ENCODE results near the gene SRCAP.

SRCAP gene

DNA sequence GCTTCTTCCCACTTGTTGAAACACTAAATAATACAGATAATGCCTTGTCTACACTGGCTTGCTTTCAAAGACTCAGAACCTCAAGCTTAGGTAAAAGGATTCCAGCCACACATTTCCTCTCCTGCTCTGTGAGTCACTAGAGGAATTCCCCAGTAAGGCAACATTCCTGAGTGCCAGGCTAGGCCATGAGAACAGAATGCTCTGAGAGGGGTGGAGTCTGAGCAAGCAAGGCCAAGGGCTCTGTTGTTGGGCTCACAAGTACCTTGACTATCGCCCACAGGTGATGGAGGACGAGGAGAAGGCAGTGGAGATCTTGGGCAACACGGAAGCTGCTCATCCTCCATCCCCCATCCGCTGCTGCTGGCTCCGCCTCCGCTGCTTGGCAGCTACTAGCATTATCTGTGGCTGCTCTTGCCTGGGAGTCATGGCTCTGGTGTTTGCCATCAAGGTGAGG lies 42.5 kb downstream of the SRCAP start:
- no peak overlapping the region for H3K4me3 ChIP-seq (ENCODE audit: low read length)
- no peak for TF ChIP-seq ZNF274 (IDR thresholded peaks at IDR 0.05; ENCODE audit: low read depth, low read length)

DNA sequence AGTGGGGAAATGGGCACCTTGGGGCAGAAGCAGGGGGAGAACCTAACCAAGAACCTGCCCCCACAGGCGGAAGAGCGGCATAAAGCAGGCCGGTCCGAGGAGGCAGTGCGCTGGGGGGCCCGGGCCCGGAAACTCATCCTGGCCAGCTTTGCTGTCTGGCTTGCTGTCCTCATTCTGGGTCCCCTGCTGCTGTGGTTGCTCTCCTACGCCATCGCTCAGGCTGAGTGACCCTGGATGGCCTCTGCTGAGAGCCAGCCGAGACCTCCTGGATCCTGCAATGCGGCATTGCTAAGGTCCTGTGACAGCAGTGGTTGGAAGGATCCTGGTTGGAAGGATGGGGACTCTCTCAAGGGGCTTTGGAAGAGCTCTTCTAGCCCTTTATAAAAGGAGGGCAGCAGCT lies 44.7 kb downstream of the SRCAP start:
- TF ChIP-seq ZNF274 (IDR thresholded peaks at IDR 0.05; ENCODE audit: low read depth, low read length): no peak
- no peak overlapping the region for H3K4me3 ChIP-seq (ENCODE audit: low read length)

DNA sequence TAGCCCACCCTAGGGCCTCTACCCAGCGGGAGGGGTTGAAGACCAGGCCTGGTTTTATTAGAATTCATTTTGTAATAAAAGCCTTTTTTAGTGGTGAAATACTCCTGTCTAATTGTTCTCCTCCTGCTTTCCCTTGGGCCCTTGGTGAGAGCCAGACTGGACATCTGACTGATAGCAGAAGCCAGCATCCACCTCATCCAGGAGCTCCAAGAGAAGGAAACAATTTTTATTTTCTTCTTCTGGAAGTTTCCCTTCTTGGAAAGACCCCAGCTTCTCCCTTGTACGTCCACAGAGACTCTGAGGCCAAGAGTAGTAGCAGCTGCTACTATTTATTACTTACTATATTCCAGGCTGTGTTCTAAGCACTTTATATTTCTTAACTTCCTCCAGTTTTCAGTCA lies 45.2 kb downstream of the SRCAP start:
- no peak for TF ChIP-seq ZNF274 (IDR thresholded peaks at IDR 0.05; ENCODE audit: low read depth, low read length)
- H3K4me3 ChIP-seq (ENCODE audit: low read length): no peak overlapping the region

DNA sequence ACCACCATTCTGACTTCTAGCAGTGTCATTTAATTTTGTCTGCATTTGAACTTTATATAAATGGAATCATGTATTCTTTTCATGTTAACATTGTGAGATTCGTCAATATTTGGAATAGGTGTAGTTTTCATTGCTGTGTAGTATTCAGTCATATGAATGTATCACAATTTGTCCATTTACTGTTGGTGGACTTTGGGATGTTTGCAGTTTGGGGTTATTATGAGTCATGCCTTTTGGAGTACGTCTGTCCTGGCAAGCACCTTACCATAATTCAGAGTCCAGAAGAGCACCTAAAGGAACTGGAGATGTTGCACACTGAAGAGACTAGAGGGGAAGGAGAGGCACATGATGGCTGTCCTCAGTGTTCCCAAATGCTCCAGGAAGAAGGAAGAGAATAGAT lies 46.1 kb downstream of the SRCAP start:
- no peak overlapping the region for H3K4me3 ChIP-seq (ENCODE audit: low read length)
- TF ChIP-seq ZNF274 (IDR thresholded peaks at IDR 0.05; ENCODE audit: low read depth, low read length): no peak

DNA sequence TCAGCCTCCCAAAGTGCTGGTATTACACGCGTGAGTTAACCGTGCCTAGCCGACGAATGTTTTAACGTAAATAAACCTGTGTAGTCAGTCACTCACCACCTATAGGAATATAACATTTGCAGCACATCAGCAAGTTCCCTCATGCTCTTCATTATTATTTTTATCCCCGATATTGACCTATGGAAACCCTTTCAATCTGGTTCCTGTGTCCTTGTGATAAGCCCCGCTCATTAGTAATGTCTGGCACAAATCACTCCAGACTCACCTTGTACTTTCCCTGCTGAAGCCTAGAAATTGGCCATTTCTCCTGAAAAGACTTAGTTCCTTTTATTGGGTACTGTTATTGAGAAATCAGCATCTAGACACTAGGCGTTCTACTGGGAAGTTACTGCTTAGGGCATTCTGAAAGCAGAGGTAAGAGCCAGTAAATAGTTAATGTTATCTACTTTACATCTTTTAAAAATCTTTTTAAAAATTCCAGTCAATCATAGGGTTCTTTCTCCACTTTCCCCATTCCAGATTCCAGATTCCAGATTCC lies 47.7 kb downstream of the SRCAP start:
- no peak overlapping the region for H3K4me3 ChIP-seq (ENCODE audit: low read length)
- TF ChIP-seq ZNF274 (IDR thresholded peaks at IDR 0.05; ENCODE audit: low read depth, low read length): no peak

DNA sequence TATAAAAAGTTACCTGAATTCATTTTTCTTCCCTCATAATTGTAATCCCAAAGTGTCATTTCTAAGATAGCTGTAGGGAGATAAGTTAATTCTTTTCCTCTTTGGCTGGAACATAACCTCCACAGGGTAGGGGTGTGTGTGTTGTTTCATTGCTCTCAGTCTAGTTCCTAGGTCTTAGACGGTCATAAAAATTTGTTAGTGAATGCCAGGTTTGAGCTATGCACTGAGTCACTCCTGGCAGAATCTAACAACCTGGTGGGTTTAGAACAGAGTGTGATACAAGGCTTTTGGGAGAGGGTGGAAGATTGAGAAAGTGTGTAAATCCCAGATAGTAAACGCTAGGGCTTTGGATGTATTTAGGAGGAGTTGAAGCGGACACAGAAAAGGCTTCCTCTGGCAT lies 48.4 kb downstream of the SRCAP start:
- TF ChIP-seq ZNF274 (IDR thresholded peaks at IDR 0.05; ENCODE audit: low read depth, low read length): no peak
- peak overlapping the region; percentile 71; the same call in 1 of the 2 replicates for H3K4me3 ChIP-seq (ENCODE audit: low read length)

DNA sequence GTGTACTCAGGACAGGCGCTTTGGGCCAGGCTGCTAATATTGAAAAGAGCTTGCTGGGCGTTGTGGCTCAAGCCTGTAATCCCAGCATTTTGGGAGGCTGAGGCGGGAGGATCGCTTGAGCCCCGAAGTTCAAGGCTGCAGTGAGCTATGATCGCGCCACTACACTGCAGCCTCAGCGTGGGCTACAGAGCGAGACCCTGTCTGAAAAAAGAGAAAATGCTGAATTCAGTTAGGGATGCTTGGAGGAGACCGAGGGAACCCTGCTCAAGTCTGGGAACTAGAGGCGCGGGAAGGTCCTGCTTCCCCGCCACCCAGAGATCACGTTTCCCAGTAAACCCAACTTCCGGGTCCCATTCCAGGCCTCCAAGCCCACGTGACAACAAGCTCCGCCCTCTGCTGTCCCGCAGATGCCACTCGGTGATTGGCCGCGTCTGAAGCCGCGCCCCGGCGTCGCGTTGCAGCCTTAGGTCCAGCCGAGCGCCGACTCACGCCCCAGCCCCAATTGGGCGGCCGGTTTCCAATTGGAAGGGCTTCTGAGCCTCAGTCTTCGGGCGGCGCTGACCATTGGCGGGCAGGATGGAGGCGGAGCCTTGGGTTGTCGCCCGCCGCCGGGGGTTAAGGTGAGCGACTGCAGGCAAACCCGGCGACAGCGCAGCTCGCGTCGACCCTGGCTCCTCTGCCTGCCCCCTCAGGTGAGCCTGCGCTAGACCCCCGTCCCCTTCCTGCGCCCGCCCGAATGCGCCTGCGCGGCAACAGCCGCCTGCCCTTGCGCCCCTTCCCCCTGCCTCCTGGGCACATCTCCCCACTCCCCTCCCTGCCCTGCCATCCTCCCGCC lies 49.0 kb downstream of the SRCAP start, which contains the start of gene PHKG2:
Gene PHKG2 (plus strand): TSS at position 627 of the 835 bp plus-strand sequence. CDS start 396 bp downstream, outside the sequence.
- no peak for TF ChIP-seq ZNF274 (IDR thresholded peaks at IDR 0.05; ENCODE audit: low read depth, low read length)
- peak within 1 kb of the TSS; percentile 97 for H3K4me3 ChIP-seq (ENCODE audit: low read length)

DNA sequence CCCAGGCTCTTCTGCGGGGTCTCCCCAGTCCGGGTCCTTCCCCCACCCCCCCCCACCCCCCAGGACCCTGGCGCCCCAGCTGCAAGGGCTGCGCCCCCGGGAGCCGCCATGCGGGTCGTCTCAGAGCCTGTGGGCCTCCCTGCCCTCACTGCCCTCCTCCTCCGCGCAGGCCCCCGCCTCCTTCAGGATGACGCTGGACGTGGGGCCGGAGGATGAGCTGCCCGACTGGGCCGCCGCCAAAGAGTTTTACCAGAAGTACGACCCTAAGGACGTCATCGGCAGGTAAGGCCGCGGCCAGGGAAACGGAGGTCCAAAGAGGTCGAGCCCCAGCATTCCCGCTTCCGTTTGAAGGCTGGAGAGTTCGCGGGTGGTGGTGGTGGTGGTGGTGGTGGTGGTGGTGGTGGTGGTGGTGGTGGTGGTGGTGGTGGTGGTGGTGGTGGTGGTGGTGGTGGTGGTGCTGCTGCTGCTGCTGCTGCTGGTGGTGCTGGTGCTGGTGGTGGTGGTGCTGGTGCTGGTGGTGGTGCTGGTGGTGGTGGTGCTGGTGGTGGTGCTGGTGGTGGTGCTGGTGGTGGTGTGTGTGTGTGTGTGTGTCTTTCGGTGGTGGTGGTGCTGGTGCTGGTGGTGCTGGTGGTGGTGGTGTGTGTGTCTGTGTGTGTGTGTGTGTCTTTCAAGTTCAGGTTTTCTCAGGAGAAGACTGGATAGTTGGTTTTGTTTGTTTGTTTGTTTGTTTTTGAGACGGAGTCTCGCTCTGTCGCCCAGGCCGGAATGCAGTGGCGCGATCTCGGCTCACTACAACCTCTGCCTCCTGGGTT lies 49.9 kb downstream of the SRCAP start:
- TF ChIP-seq ZNF274 (IDR thresholded peaks at IDR 0.05; ENCODE audit: low read depth, low read length): no peak
- H3K4me3 ChIP-seq (ENCODE audit: low read length): peak overlapping the region; percentile 97

DNA sequence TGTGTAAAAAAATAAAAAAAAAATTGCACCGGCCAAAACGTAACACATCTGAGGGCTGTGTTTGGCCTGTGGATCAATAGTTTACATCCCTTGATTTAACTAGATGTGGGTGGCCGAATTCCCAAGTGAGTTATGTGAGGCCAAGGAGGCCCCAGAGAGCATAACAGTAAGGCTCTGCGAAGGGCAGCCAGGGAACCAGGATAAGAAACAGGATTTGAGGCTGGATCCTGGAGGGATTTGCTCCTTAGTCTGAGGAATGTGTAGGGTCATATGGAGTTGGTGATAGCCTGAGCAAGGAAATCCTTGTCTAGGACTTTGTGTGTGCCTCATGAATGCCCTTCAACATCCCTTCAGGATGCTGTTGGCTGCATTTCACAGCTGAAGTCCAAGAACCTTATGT lies 51.2 kb downstream of the SRCAP start:
- no peak overlapping the region for H3K4me3 ChIP-seq (ENCODE audit: low read length)
- TF ChIP-seq ZNF274 (IDR thresholded peaks at IDR 0.05; ENCODE audit: low read depth, low read length): no peak

DNA sequence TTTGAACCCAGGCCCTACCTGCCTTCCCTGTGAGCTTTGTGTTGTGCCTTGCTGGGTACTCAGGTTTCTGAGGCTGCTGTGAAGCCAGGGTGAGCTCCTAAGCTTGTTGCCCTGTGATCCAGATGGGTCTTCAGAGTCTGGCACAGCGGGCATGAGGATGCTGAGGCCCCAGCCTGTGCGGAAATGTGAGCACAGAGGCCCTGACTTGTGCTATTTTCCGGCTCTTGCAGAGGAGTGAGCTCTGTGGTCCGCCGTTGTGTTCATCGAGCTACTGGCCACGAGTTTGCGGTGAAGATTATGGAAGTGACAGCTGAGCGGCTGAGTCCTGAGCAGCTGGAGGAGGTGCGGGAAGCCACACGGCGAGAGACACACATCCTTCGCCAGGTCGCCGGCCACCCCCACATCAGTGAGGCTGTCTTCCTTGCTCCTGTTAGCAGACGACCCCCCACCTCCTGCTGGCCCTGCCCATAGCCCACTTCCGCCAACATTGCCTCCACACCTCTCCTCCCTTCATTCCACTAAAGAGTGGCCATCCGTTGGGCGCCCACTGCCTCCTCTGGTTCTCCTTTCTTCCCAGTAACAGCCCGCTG lies 52.0 kb downstream of the SRCAP start:
- TF ChIP-seq ZNF274 (IDR thresholded peaks at IDR 0.05; ENCODE audit: low read depth, low read length): no peak
- no peak overlapping the region for H3K4me3 ChIP-seq (ENCODE audit: low read length)

DNA sequence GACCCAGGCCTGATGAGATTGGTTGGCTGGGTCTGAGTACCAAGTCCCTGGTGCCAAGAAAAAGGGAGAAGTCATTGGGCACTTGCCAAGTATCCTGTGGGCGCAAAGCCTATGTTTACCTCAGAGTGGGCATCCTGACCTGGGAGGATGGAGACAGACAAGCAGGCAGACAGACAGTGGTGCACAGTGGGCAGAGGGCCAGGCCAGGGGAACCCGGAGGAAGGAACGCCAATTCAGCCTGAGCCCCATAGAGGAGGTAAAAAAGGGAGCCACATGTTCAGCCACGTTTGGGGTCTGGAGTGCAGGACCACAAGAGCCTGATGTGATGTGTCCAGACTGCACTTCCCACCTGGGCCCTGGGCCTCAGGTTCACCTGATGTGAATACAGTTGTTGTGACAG lies 54.6 kb downstream of the SRCAP start:
- H3K4me3 ChIP-seq (ENCODE audit: low read length): no peak overlapping the region
- TF ChIP-seq ZNF274 (IDR thresholded peaks at IDR 0.05; ENCODE audit: low read depth, low read length): no peak

DNA sequence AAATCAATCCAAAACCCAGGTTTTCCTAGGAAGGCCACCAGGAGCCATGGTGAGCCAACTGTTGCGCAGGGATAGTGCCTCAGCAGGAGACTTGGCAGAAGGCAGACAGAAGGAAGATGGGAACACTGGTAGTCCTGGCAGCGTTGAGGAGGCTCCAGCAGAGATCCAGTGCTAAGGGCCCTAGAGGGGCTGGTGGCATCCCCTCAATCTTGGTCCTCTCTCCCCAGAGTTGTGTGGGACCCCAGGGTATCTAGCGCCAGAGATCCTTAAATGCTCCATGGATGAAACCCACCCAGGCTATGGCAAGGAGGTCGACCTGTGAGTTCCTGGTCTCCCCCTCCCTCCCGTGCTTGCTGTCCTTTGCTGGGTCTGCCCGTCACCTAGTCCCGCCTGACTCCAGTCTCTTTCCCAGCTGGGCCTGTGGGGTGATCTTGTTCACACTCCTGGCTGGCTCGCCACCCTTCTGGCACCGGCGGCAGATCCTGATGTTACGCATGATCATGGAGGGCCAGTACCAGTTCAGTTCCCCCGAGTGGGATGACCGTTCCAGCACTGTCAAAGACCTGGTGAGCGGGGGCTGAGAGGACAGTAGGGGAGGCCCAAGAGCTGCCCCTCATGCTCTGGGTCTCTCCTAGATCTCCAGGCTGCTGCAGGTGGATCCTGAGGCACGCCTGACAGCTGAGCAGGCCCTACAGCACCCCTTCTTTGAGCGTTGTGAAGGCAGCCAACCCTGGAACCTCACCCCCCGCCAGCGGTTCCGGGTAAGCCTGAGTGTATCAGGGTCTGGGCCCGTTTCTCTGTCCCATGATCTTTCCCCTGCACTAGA lies 57.2 kb downstream of the SRCAP start:
- no peak overlapping the region for H3K4me3 ChIP-seq (ENCODE audit: low read length)
- TF ChIP-seq ZNF274 (IDR thresholded peaks at IDR 0.05; ENCODE audit: low read depth, low read length): no peak

DNA sequence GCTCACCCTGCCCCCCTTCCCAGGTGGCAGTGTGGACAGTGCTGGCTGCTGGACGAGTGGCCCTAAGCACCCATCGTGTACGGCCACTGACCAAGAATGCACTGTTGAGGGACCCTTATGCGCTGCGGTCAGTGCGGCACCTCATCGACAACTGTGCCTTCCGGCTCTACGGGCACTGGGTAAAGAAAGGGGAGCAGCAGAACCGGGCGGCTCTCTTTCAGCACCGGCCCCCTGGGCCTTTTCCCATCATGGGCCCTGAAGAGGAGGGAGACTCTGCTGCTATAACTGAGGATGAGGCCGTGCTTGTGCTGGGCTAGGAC lies 57.8 kb downstream of the SRCAP start:
- H3K4me3 ChIP-seq (ENCODE audit: low read length): no peak overlapping the region

More for the DNA sequence above, 57.8 kb downstream of the SRCAP start:
- no peak for TF ChIP-seq ZNF274 (IDR thresholded peaks at IDR 0.05; ENCODE audit: low read depth, low read length)

All from GM08714 (cell line).